H4 (cell line): ENCODE measurements around the gene PIKFYVE. TPM values are rescaled to one million over a fixed set of nuclear protein-coding genes. Genes with fewer than 3 reads are reported as not detected.
"Not testable (repeated sequence)": the region's sequence is repeated elsewhere in the genome, so short reads cannot be mapped to it uniquely, and the experiment has no call there.

ENCODE experiments used
- DNase-seq: peaks from one replicate; pipeline ENCODE4 v3.0.0-alpha.2; 2015; ENCODE audit warnings: low spot score
- total RNA-seq: library from RNA; depleted of rRNA; stranded (reverse); fragments of >200 nt; shearing (Covaris generic); gene quantifications from 2 replicates; pipeline ENCODE4 v1.2.3, GENCODE V29; 2014

Gene PIKFYVE
- total RNA-seq, 1 experiment from 2014 or later, result 16.0 TPM

- DNase-seq, result no peak
These were observed 10.4 kb upstream of the PIKFYVE start for GRCh38 chr2:208255557-208256106.

GRCh38 chr2:208256192-208256782 lies 9.8 kb upstream of the PIKFYVE start:
- no peak for DNase-seq

DNA sequence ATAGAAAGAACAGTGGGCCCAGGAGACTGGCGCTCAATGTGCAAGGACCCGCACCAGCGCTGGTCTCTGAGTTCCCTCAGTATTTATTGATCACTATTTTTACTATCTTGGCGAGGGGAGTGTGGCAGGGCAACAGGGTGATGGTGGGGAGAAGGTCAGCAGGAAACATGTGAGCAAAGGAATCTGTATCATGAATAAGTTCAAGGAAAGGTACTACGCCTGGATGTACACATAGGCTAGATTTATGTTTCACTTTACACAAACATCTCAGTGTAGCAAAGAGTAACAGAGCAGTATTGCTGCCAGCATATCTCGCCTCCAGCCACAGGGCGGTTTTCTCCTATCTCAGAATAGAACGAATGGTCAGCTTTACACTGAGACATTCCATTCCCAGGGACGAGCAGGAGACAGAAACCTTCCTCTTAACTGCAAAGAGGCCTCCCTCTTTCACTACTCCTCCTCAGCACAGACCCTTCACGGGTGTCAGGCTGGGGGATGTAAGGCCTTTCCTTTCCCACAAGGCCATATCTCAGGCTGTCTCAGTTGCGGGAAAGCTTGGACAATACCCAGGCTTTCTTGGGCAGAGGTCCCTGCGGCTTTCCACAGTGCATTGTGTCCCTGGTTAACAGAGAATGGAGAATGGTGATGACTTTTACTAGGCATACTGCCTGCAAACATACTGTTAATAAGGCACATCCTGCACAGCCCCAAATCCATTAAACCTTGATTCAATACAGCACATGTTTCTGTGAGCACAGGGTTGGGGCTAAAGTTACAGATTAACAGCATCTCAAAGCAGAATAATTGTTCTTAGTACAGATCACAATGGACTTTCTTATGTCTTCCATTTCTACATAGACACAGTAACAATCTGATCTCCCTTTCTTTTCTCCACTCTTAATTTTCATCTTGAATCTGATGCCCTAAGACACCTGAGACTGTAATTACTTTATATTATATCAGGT lies 8.9 kb upstream of the PIKFYVE start:
- not testable (repeated sequence) for DNase-seq

GRCh38 chr2:208265371-208265800 lies 669 bp upstream of the PIKFYVE start:
- no peak for DNase-seq

DNA sequence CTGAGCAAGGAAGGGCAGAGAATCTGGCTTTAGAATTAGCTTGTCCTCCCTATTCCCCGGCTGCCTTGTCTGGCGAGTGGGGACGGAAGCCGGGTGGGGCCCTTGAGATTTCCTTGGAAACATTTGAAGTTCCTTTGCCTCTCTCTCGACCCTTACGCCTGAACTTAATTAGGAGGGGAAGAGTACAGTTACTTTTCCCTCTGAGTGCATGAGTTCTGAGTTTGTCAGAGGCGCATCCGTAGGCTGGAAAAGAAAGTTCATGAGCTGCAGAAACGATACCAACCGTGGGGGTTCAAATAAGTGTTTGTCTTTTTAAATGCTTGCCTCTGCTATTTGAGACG lies 468 bp downstream of the PIKFYVE start:
- DNase-seq, result no peak

DNA sequence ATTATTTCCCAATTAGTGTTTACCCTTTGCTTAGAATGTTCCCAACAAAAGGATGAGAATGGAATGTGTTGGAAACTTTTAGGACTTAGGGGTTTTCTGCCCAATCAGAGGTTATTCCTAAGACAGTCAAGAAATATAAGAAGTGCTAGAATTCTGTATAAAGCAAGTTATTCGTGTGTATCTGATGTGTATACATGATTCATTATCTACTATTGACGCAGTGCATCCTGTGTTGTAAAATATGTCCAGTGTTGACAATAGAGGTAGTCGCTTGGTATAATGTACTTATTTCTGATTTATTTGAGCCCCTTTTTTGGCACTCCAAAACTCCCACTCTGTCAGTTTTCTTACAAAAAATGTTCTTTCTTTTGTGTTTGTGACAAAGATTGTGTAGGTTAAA lies 881 bp downstream of the PIKFYVE start:
- DNase-seq, result no peak

GRCh38 chr2:208267526-208267925 lies 1.5 kb downstream of the PIKFYVE start:
- not testable (repeated sequence) for DNase-seq

DNA sequence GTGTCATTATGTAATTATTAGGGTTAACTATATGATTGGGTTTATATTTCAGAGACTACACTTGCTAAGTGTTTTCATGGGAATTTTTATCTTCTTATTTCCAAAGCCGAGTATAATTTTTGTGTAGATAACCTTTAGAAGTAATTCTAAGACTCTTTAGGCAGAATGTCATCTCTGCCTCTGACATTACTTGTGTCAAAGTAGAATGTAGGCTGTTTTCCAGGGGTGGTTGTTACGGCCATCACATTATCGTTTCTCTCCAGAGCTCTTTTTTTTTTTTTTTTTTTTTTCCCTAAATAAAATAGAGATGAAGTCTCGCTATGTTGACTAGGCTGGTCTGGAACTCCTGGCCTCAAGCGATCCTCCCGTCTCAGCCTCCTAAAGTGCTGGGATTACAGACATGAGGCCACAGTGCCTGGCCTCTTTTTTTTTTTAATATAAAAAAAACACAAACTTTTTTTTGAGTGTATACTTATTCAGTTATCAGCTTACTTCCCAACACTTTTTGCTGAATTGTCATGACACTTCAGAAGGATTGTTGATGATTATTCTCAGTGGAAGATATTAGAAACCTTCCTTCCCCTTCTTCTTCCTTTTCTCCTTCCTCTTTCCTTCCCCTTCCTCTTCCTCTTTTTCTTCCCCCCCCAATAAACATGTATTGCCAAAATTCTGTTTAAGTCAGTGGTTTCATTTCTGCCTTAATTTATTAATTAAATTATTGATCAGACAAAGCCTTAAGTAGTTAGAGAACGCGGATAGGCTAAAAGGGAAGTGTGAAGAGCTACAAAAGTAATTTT lies 2.3 kb downstream of the PIKFYVE start:
- DNase-seq, result no peak

DNA sequence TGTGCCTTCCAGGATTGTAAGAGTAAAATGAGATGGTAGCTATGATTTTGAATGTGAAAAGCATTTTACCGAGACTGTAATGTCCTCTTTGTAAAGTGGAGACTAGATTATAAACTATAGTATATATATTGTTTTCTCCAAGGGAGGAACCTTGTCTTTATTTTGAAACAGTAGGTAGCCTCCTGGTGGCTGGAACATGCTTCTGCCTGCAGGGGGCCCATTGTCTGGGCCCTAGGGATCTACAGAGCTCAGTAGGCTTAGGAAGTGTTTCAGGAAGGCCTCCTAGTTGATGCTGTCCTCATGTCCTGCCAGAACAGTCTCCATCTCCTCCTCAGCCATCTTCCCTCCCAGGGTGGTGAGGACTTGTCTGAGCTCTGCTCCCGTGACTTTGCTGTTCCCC lies 3.0 kb downstream of the PIKFYVE start:
- DNase-seq, result no peak

DNA sequence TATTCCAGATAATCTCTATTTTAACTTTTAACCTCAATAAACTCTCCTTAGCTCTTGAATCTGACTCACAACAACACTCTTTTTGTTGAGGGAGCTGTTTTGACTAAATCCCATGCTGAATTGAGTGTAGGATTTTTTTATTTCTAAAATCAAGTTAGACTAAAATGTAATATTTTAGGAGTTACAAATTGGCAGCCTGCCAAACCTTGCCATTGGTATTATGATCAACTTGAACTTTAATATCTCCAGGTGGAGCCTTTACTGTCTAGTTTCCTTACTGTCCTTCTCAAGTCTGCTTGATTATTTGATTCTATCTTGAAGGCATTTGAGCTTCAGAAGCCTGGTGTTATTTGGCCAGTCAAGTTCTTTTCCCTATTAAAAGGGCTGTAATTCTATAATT lies 8.7 kb downstream of the PIKFYVE start:
- DNase-seq, result no peak

DNA sequence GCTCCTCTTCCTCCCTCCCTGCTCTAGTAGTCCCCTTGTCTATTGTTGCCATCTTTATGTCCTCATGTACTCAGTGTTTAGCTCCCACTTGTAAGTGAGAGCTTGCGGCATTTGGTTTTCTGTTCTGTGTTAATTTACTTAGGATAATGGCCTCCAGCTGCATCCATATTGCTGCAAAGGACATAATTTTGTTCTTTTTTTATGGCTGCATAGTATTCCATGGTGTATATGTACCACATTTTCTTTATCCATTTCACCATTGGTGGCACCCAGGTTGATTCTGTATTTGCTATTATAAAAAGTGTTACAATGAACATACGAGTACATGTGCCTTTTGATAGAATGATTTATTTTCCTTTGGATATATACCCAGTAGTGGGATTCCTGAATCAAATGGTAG lies 12.5 kb downstream of the PIKFYVE start:
- no peak for DNase-seq

DNA sequence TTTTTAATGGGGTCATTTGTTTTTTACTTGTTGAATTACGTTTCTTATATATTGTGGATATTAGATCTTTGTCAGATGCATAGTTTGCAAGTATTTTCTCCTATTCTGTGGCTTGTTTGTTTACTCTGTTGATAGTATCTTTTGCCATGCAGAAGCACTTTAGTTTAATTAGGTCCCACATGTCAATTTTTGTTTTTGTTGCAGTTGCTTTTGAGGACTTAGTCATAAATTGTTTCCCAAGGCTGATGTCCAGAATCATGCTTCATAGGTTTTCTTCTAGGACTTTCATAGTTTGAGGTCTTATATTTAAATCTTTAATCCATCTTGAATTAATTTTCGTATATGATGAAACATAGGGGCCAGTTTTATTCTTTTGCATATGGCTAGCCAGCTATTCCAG lies 13.2 kb downstream of the PIKFYVE start:
- no peak for DNase-seq

DNA sequence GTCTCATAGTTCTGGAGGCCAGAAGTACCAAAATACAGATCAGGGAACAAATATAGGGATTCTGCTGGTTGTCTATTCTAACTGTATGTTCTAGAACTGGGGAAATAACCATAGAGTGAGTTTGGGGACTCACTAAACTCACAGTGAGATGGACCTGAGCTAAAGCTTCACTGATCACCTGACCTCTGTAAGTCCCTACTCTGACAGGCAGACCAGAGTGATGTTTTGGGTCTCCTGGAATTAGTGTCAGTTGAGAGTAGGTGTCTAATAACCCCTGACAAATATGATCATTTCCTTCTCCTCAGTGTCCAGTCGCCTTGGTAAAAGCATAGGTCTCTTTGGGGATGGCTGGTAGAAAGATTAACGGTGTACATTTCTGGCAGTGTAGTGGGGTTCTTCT lies 14.2 kb downstream of the PIKFYVE start:
- DNase-seq, result no peak

GRCh38 chr2:208280933-208281332 lies 14.9 kb downstream of the PIKFYVE start:
- no peak for DNase-seq

GRCh38 chr2:208285853-208286252 lies 19.8 kb downstream of the PIKFYVE start:
- no peak for DNase-seq

- DNase-seq, result no peak
These were observed 28.5 kb downstream of the PIKFYVE start for GRCh38 chr2:208294482-208295024.

GRCh38 chr2:208295834-208296233 lies 29.8 kb downstream of the PIKFYVE start:
- no peak for DNase-seq

- no peak for DNase-seq
These were observed 30.6 kb downstream of the PIKFYVE start for GRCh38 chr2:208296610-208297009.

GRCh38 chr2:208297961-208298360 lies 31.9 kb downstream of the PIKFYVE start:
- no peak for DNase-seq

- no peak for DNase-seq
These were observed 35.0 kb downstream of the PIKFYVE start for GRCh38 chr2:208300847-208301618.

DNA sequence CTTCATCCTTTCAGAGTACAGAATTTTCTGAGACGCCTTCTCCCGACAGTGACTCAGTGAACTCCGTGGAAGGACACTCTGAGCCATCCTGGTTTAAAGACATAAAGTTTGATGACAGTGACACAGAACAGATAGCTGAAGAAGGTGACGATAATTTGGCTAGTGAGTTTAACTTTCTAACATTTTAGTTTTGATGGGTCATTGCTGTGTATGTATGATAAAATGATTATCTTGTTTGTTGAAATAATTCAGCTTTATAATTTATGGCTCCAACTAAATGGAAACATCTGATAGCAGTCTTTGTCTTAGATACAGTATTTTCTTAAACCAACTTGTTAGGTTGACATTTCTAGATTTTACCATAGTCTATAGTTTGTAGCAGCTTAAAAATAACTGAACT lies 38.1 kb downstream of the PIKFYVE start:
- DNase-seq, result no peak
